Upper lobe of left lung (tissue), 6 donors: ENCODE measurements around the gene PLXNA1. TPM values are rescaled to one million over a fixed set of nuclear protein-coding genes. Genes with fewer than 3 reads are reported as not detected.

Source experiments
- ATAC-seq, 2 donors: fragments of 200-7000 bp; cut with Tn5 transposase; one replicate each; pipeline ENCODE4 v1.9.1; 2022; ENCODE audit warnings: mild to moderate bottlenecking in 2 of 2, moderate library complexity in 2 of 2; ENCODE audit not compliant: low FRiP score in 2 of 2
- DNase-seq, 2 donors: peaks; one replicate each; pipeline ENCODE4 v3.0.0-alpha.2; 2019 to 2020
- H3K27ac ChIP-seq, 4 donors: fragments of 200-600 bp; sonication (generic); one replicate each; pipeline ENCODE4 v1.5.1; 2016 to 2019
- H3K27me3 ChIP-seq, 4 donors: fragments of 200-600 bp; sonication (generic); one replicate each; pipeline ENCODE4 v1.5.1; 2017 to 2019
- H3K36me3 ChIP-seq, 4 donors: fragments of 200-600 bp; sonication (generic); one replicate each; pipeline ENCODE4 v1.5.1; 2016 to 2019
- H3K4me1 ChIP-seq, 4 donors: fragments of 200-600 bp; sonication (generic); one replicate each; pipeline ENCODE4 v1.5.1; 2018 to 2019
- H3K4me3 ChIP-seq, 4 donors: fragments of 200-600 bp; sonication (generic); one replicate each; pipeline ENCODE4 v1.5.1; 2017 to 2019; ENCODE audit warnings: mild to moderate bottlenecking in 2 of 4, moderate library complexity in 1 of 4
- H3K9me3 ChIP-seq, 4 donors: fragments of 200-600 bp; sonication (generic); one replicate each; pipeline ENCODE4 v1.5.1; 2018 to 2019
- CTCF ChIP-seq, 6 experiments: fragments of 450-650 bp in 4 of 6; fragments of 200-600 bp in 2 of 6; sonication (generic) in 2 of 6; IDR thresholded peaks; one replicate each; pipeline ENCODE4 v1.5.1; 2016 to 2019; ENCODE audit warnings: antibody characterized with exemption in 6 of 6
- EP300 ChIP-seq, 4 donors: sonication (generic); formaldehyde crosslinking; IDR thresholded peaks; one replicate each; pipeline ENCODE4 v1.5.1; 2017; ENCODE audit warnings: antibody characterized with exemption in 4 of 4, control low read depth in 2 of 4
- POLR2A ChIP-seq, 4 donors: fragments of 450-650 bp; IDR thresholded peaks; one replicate each; pipeline ENCODE4 v1.5.1; 2016 to 2017; ENCODE audit warnings: antibody characterized with exemption in 4 of 4, mild to moderate bottlenecking in 2 of 4
- POLR2AphosphoS5 ChIP-seq, 2 donors: sonication (generic); formaldehyde crosslinking; IDR thresholded peaks; one replicate each; pipeline ENCODE4 v1.5.1; 2017; ENCODE audit warnings: antibody characterized with exemption in 2 of 2
- WGBS, 2 donors: methylation state at CpG; one replicate each; pipeline ENCODE4 v1.1.5; 2017 to 2018; 5-methylcytosine and 5-hydroxymethylcytosine counted together
- total RNA-seq, 6 donors: library from RNA; depleted of rRNA in 4 of 6; stranded (reverse); fragments of >200 nt in 4 of 6; gene quantifications; one replicate each; pipeline versions ENCODE4 v1.1.0 to v1.2.1, GENCODE V29; 2016 to 2021
- donor health status: DM: no; HTN: no; CAD: no; lungs with moderate emphysema.
- donor health status: DM: no; HTN: yes; CAD: no; lungs with severe emphysema.

The PLXNA1 gene
- total RNA-seq, 6 donors from 2014 or later: 48.0 to 94.3 (median 73.7) TPM

GRCh38 chr3:126970101-126970500, 12.8 kb upstream of the PLXNA1 start:
- no peak for DNase-seq
- Histone ChIP-seq H3K27ac (no peak overlapping the region), H3K9me3 (peaks cover 0 to 9% (median 5%) of the 10 kb centered on the region in 4 donors), H3K4me1 (peaks cover 0 to 10% (median 4%) of the 10 kb centered on the region in 4 donors), H3K27me3 (no peaks in the 10 kb centered on the region), H3K4me3 (no peak overlapping the region), H3K36me3 (no peaks in the 10 kb centered on the region)
- TF ChIP-seq CTCF (IDR thresholded peaks at IDR 0.05) (no peak), POLR2A (IDR thresholded peaks at IDR 0.05) (no peak), POLR2AphosphoS5 (IDR thresholded peaks at IDR 0.05) (no peak), EP300 (IDR thresholded peaks at IDR 0.05) (no peak)
- 82 to 84% methylated on average over 5 of the region's 5 CpGs for WGBS, 2 donors
- ATAC-seq: no peak

GRCh38 chr3:126970921-126971320, 12.0 kb upstream of the PLXNA1 start:
- TF ChIP-seq EP300 (IDR thresholded peaks at IDR 0.05) (no peak), CTCF (IDR thresholded peaks at IDR 0.05) (no peak), POLR2AphosphoS5 (IDR thresholded peaks at IDR 0.05) (no peak), POLR2A (IDR thresholded peaks at IDR 0.05) (no peak)
- Histone ChIP-seq H3K27me3 (no peaks in the 10 kb centered on the region), H3K4me3 (no peak overlapping the region), H3K9me3 (peaks cover 0 to 9% (median 6%) of the 10 kb centered on the region in 4 donors), H3K36me3 (no peaks in the 10 kb centered on the region), H3K27ac (no peak overlapping the region), H3K4me1 (peaks cover 0 to 10% (median 4%) of the 10 kb centered on the region in 4 donors)
- no peak for ATAC-seq
- 93 to 94% methylated on average over 5 of the region's 5 CpGs for WGBS, 2 donors
- no peak for DNase-seq

GRCh38 chr3:126971891-126972351, 11.0 kb upstream of the PLXNA1 start:
- Histone ChIP-seq H3K27ac (peak overlapping the region in 1 of 4 donors; percentile 76), H3K4me3 (no peak overlapping the region), H3K27me3 (no peaks in the 10 kb centered on the region), H3K4me1 (peaks cover 0 to 10% (median 4%) of the 10 kb centered on the region in 4 donors), H3K9me3 (peaks cover 0 to 9% (median 6%) of the 10 kb centered on the region in 4 donors), H3K36me3 (no peaks in the 10 kb centered on the region)
- WGBS, 2 donors: 40 to 54% methylated on average over 1 to 13 of the region's 13 CpGs
- ATAC-seq (peak; percentile 5 to 87), DNase-seq (peak; percentile 60 to 79)
- TF ChIP-seq POLR2AphosphoS5 (IDR thresholded peaks at IDR 0.05) (peak in 1 of 2 donors; percentile 23), CTCF (IDR thresholded peaks at IDR 0.05) (no peak), POLR2A (IDR thresholded peaks at IDR 0.05) (peak in 1 of 4 donors; percentile 71), EP300 (IDR thresholded peaks at IDR 0.05) (peak in 1 of 4 donors; percentile 59)

- no peaks in the 10 kb centered on the region for H3K36me3 ChIP-seq
- H3K9me3 ChIP-seq: peaks cover 0 to 9% (median 6%) of the 10 kb centered on the region in 4 donors
- H3K27me3 ChIP-seq: no peaks in the 10 kb centered on the region
- ATAC-seq (no peak), DNase-seq (peak in 1 of 2 donors; percentile 38)
- 89 to 90% methylated on average over 4 to 5 of the region's 5 CpGs for WGBS, 2 donors
- TF ChIP-seq POLR2AphosphoS5 (IDR thresholded peaks at IDR 0.05) (no peak), CTCF (IDR thresholded peaks at IDR 0.05) (no peak), POLR2A (IDR thresholded peaks at IDR 0.05) (no peak), EP300 (IDR thresholded peaks at IDR 0.05) (no peak)
- H3K4me3 ChIP-seq: no peak overlapping the region
- H3K4me1 ChIP-seq: peaks cover 0 to 10% (median 4%) of the 10 kb centered on the region in 4 donors
- peak overlapping the region in 1 of 4 donors; percentile 75 for H3K27ac ChIP-seq
Observed at GRCh38 chr3:126972866-126973265, 10.0 kb upstream of the PLXNA1 start.

- Histone ChIP-seq H3K4me3 (no peak overlapping the region), H3K27me3 (no peaks in the 10 kb centered on the region), H3K9me3 (peaks cover 0 to 9% (median 6%) of the 10 kb centered on the region in 4 donors), H3K4me1 (peaks cover 0 to 10% (median 4%) of the 10 kb centered on the region in 4 donors), H3K36me3 (no peaks in the 10 kb centered on the region), H3K27ac (no peak overlapping the region)
- 92 to 100% methylated on average over 1 of the region's 1 CpG for WGBS, 2 donors
- DNase-seq (no peak), ATAC-seq (no peak)
- TF ChIP-seq POLR2AphosphoS5 (IDR thresholded peaks at IDR 0.05) (no peak), POLR2A (IDR thresholded peaks at IDR 0.05) (no peak), EP300 (IDR thresholded peaks at IDR 0.05) (no peak), CTCF (IDR thresholded peaks at IDR 0.05) (no peak)
Observed at GRCh38 chr3:126973814-126974213, 9.1 kb upstream of the PLXNA1 start.
